K562 (cell line): Measurements from ENCODE around the gene GALNT15. TPM values are rescaled to one million over a fixed set of nuclear protein-coding genes. Genes with fewer than 3 reads are reported as not detected.

Source experiments
- ATAC-seq: fragments of 200-7000 bp; cut with Tn5 transposase; 3 replicates; pipeline ENCODE4 v1.9.1; 2020; ENCODE audit warnings: moderate library complexity
- BruUV-seq: library from RNA; stranded (reverse); fragments of 400-500 nt; replicated peaks from 2 replicates; lab custom pipeline; 2021; lab: Mats Ljungman, UMichigan
- CTCF ChIA-PET: fragments of 300-600 bp; formaldehyde crosslinking; extraction: SDS; loops from one replicate; lab custom pipeline; 2021; ENCODE audit warnings: low intra/inter-chr PET ratio; lab: Yijun Ruan, JAX
- POLR2A ChIA-PET: fragments of 300-600, 350-650 bp; sonication (Branson Sonifier 250); formaldehyde crosslinking; extraction: SDS; loops from one replicate; lab custom pipeline; 2021; ENCODE audit warnings: antibody characterized with exemption, inconsistent platforms; lab: Yijun Ruan, JAX
- DNase-seq, 4 experiments: peaks; one replicate each; pipeline versions ENCODE4 v3.0.0 to v3.0.0-alpha.2; 2011 to 2018; ENCODE audit warnings: low spot score in 3 of 4, mixed read lengths in 3 of 4; ENCODE audit errors: extremely low read depth in 1 of 4
- FAIRE-seq: peaks from 2 replicates; lab custom pipeline; 2011; peaks lifted over from hg19 to GRCh38; lab: Jason Lieb, UNC
- H2AFZ ChIP-seq: 2 replicates; pipeline ENCODE4 v1.6.0; 2011; ENCODE audit warnings: low read depth, low read length, control low read depth, inconsistent platforms
- H3K27ac ChIP-seq: fragments of 200-600 bp; 3 replicates; pipeline ENCODE4 v1.8.0; 2011; ENCODE audit warnings: low read depth, mild to moderate bottlenecking, control low read depth, inconsistent platforms, low read length, moderate library complexity, mixed read lengths; ENCODE audit errors: extremely low read depth
- H3K27me3 ChIP-seq, 2 experiments: fragments of 300-600 bp in 1 of 2; 2 replicates in 1 of 2; 3 replicates in 1 of 2; pipeline versions ENCODE4 v1.6.0 to v1.8.0; 2011; ENCODE audit warnings: inconsistent platforms in 2 of 2, low read length in 2 of 2, mild to moderate bottlenecking in 1 of 2, mixed read lengths in 1 of 2, moderate library complexity in 1 of 2; ENCODE audit not compliant: control insufficient read depth in 2 of 2, insufficient read depth in 2 of 2
- H3K36me3 ChIP-seq: fragments of 300-600 bp; 3 replicates; pipeline ENCODE4 v1.8.0; 2011; ENCODE audit warnings: mild to moderate bottlenecking, low read length, inconsistent platforms; ENCODE audit not compliant: control insufficient read depth, insufficient read depth
- H3K4me1 ChIP-seq, 2 experiments: fragments of 200-600 bp in 1 of 2; replicated peaks in 1 of 2; 2 replicates in 1 of 2; 3 replicates in 1 of 2; pipeline versions ENCODE4 v1.5.1 to v1.8.0; 2011; ENCODE audit warnings: inconsistent platforms in 2 of 2, low read length in 2 of 2, mild to moderate bottlenecking in 1 of 2, mixed read lengths in 1 of 2, moderate library complexity in 1 of 2; ENCODE audit not compliant: control insufficient read depth in 2 of 2, insufficient read depth in 2 of 2
- H3K4me2 ChIP-seq: 2 replicates; pipeline ENCODE4 v1.6.1; 2011; ENCODE audit warnings: low read length, control low read depth, inconsistent platforms, mixed read lengths; ENCODE audit not compliant: insufficient read depth
- H3K4me3 ChIP-seq: fragments of 200-600 bp; sonication (generic), shearing (Covaris generic); 2 replicates; pipeline ENCODE4 v1.5.1; 2016; ENCODE audit warnings: control low read depth, inconsistent platforms
- H3K79me2 ChIP-seq: fragments of 200-600 bp; 3 replicates; pipeline ENCODE4 v1.8.0; 2011; ENCODE audit warnings: low read length, inconsistent platforms; ENCODE audit not compliant: control insufficient read depth, insufficient read depth
- H3K9ac ChIP-seq, 2 experiments: 2 replicates each; pipeline versions ENCODE4 v1.6.0 to v1.6.1; 2011; ENCODE audit warnings: low read depth in 2 of 2, low read length in 2 of 2, control low read depth in 1 of 2, inconsistent platforms in 1 of 2, mild to moderate bottlenecking in 1 of 2, mixed read lengths in 1 of 2; ENCODE audit not compliant: insufficient read depth in 1 of 2
- H3K9me1 ChIP-seq: one replicate; pipeline ENCODE4 v1.6.0; 2011; ENCODE audit warnings: inconsistent platforms, mild to moderate bottlenecking, low read length, moderate library complexity; ENCODE audit not compliant: control insufficient read depth, insufficient read depth
- H3K9me3 ChIP-seq: replicated peaks from 2 replicates; pipeline ENCODE4 v1.5.1; 2011; ENCODE audit warnings: low read depth, low read length, inconsistent platforms; ENCODE audit not compliant: control insufficient read depth, insufficient read depth
- H4K20me1 ChIP-seq: replicated peaks from 2 replicates; pipeline ENCODE4 v1.6.1; 2011; ENCODE audit warnings: low read length, inconsistent platforms, mixed read lengths; ENCODE audit not compliant: control insufficient read depth, insufficient read depth
- CREM ChIP-seq: IDR thresholded peaks from 2 replicates; pipeline ENCODE4 v1.6.1; 2014; ENCODE audit warnings: antibody characterized with exemption, low read depth
- GABPB1 ChIP-seq: sonication (generic); formaldehyde crosslinking; IDR thresholded peaks from 2 replicates; pipeline ENCODE4 v1.8.0; 2022; ENCODE audit warnings: mild to moderate bottlenecking, missing genetic modification reagents
- PRMT5 ChIP-seq: sonication (generic); formaldehyde crosslinking; IDR thresholded peaks from 2 replicates; pipeline ENCODE4 v1.5.0; 2020; ENCODE audit warnings: missing genetic modification reagents
- WGBS: fragments of 100-300 bp; shearing (Covaris generic); methylation state at CpG from one replicate; pipeline ENCODE4 v1.1.6; 2016; ENCODE audit warnings: low coverage, mixed read lengths; ENCODE audit not compliant: insufficient coverage; ENCODE audit errors: missing lambda C conversion rate; 5-methylcytosine and 5-hydroxymethylcytosine counted together
- in situ Hi-C: fragments of 300-500 bp; cut with MboI; formaldehyde crosslinking; loops from 4 replicates; pipeline ENCODE4 v1.15.0; 2018; ENCODE audit warnings: inconsistent platforms, mixed read lengths
- intact Hi-C: fragments of 100-400 bp; cut with micrococcal nuclease; formaldehyde crosslinking; loops from 2 replicates; pipeline ENCODE4 v1.14.2; 2022
- polyA plus RNA-seq, 8 experiments: library from polyadenylated mRNA; depleted of rRNA in 4 of 8; stranded (reverse) in 5 of 8; unstranded in 3 of 8; fragments of >200 nt; fragmentation: Nextera tagmentation in 2 of 8; fragmentation: Illumina TruSeq in 1 of 8; extraction: Ambion mirVana in 2 of 8; extraction: Trizol in 1 of 8; gene quantifications; 2 replicates each; pipeline versions ENCODE4 v1.2.1 to v1.2.3, GENCODE V29; 2011 to 2014; ENCODE audit warnings: inconsistent platforms in 1 of 8, missing spikeins in 1 of 8
- total RNA-seq, 7 experiments: library from RNA; depleted of rRNA in 6 of 7; stranded (reverse); fragments of >200 nt in 6 of 7; fragmentation: Illumina TruSeq in 2 of 7; extraction: Trizol in 2 of 7; gene quantifications; 2 replicates each; pipeline versions ENCODE4 v1.2.1 to v1.2.3, GENCODE V29; 2011 to 2021; ENCODE audit warnings: low replicate concordance in 1 of 7
- TF ChIP-seq, protein P1 (sequence below), 3 experiments: IDR thresholded peaks in 2 of 3; conservative IDR thresholded peaks in 1 of 3; 2 replicates each; pipeline ENCODE4 v1.5.1; 2011 to 2012; ENCODE audit warnings: low read length in 3 of 3, mild to moderate bottlenecking in 3 of 3, control low read depth in 2 of 3, improper control_type of control experiment in 1 of 3, inconsistent platforms in 1 of 3, low read depth in 1 of 3, mixed read lengths in 1 of 3, moderate library complexity in 1 of 3; ENCODE audit not compliant: insufficient read depth in 2 of 3

GALNT15 gene
- total and polyA plus RNA-seq, 9 of the 15 experiments (the other 6 are each of a cell fraction or from before 2014, with no cell fraction given): not detected

DNA sequence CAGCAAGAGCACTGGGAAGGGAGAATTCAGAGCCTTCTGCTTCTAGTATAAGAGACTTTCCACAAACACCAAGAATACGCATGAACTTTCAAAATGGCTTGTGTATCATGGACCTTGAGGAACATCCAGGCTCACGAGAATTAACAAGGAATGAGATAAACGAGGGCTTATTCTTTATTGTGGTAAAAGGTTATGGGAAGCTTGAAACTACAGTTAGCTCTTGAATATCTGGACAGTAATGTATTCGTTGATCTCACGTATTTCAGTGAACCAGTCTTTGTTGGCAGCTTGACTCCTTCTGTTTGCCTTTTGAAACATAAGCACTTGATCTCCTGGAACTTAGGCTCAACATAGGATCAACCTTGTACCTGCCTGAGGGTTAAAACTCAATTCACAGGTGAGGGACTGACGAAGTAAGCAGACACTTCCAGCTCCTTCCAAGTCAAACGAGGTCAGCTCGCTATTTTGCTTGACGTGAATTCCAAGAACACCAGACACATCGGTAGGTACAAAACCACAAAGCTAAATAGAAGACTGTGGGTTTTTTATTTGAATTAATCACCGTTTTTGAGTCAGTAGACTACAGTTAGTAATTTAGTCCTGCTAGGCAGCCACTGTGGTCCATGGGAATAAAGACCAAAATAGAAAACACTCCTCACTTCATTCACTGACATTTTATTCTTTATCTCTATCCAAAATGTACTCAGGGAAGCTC, 30.8 kb downstream of the GALNT15 start:
- DNase-seq (no peak), ATAC-seq (no peak), FAIRE-seq (no peak)
- no TSS peak for BruUV-seq
- no peaks in the 10 kb centered on the region for H3K36me3 ChIP-seq
- no peaks in the 10 kb centered on the region for H4K20me1 ChIP-seq
- no peaks in the 10 kb centered on the region for H3K79me2 ChIP-seq
- H3K9me3 ChIP-seq: no peaks in the 10 kb centered on the region
- in situ Hi-C loops: no loop called here
- H3K9me1 ChIP-seq: no peaks in the 10 kb centered on the region
- no peak overlapping the region for H3K4me3 ChIP-seq
- TF ChIP-seq PRMT5 (CRISPR knock-in tag) (no peak), CREM (no peak), GABPB1 (no peak)
- TF ChIP-seq, protein P1, sequence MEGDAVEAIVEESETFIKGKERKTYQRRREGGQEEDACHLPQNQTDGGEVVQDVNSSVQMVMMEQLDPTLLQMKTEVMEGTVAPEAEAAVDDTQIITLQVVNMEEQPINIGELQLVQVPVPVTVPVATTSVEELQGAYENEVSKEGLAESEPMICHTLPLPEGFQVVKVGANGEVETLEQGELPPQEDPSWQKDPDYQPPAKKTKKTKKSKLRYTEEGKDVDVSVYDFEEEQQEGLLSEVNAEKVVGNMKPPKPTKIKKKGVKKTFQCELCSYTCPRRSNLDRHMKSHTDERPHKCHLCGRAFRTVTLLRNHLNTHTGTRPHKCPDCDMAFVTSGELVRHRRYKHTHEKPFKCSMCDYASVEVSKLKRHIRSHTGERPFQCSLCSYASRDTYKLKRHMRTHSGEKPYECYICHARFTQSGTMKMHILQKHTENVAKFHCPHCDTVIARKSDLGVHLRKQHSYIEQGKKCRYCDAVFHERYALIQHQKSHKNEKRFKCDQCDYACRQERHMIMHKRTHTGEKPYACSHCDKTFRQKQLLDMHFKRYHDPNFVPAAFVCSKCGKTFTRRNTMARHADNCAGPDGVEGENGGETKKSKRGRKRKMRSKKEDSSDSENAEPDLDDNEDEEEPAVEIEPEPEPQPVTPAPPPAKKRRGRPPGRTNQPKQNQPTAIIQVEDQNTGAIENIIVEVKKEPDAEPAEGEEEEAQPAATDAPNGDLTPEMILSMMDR (IDR thresholded peaks at IDR 0.05 in 2 of 3, conservative IDR thresholded peaks at IDR 0.05 in 1 of 3; ENCODE audit: insufficient read depth in 2 of 3, low read depth in 1 of 3, low read length in 3 of 3): no peak
- CTCF ChIA-PET: no interaction called here
- POLR2A ChIA-PET: interaction anchor here (0.7 to 1.2 kb wide), 3 partner anchors 8 to 26 kb away, joined by 3 to 7 read pairs (median 3); no protein-coding TSS in a partner anchor
- 3% methylated on average over 11 of the region's 11 CpGs for WGBS
- no peak overlapping the region for H3K4me2 ChIP-seq
- H3K9ac ChIP-seq: no peak overlapping the region
- H2AFZ ChIP-seq: no peak overlapping the region
- no peak overlapping the region for H3K27ac ChIP-seq
- peaks cover 30 to 42% of the 10 kb centered on the region in 2 experiments for H3K27me3 ChIP-seq
- intact Hi-C loops: no loop called here
- peaks cover 3% of the 10 kb centered on the region in 2 experiments; a peak in 4 of 5 replicates for H3K4me1 ChIP-seq
